Gastrocnemius medialis (tissue), 4 donors: ENCODE results near the gene SRPK3.

Experiments
- CTCF ChIP-seq, 5 experiments: fragments of 450-650 bp in 3 of 5; fragments of 200-600 bp in 2 of 5; sonication (generic) in 2 of 5; IDR thresholded peaks in 4 of 5; conservative IDR thresholded peaks in 1 of 5; 1 replicate in 4 of 5; 2 replicates in 1 of 5; pipeline ENCODE4 v1.5.1; 2016 to 2019; ENCODE audit warnings: antibody characterized with exemption in 5 of 5, mild to moderate bottlenecking in 3 of 5, moderate library complexity in 3 of 5
- POLR2A ChIP-seq, 2 donors: fragments of 450-650 bp; IDR thresholded peaks; one replicate each; pipeline ENCODE4 v1.6.1; 2017; ENCODE audit warnings: antibody characterized with exemption in 2 of 2, mild to moderate bottlenecking in 2 of 2, moderate library complexity in 2 of 2

GRCh38 chrX:153804100-153804595, 23.3 kb downstream of the SRPK3 start:
- no peak for TF ChIP-seq CTCF (IDR thresholded peaks at IDR 0.05 in 4 of 5, conservative IDR thresholded peaks at IDR 0.05 in 1 of 5)
- no peak for TF ChIP-seq POLR2A (IDR thresholded peaks at IDR 0.05)
